NCI-H1092 treated with DMSO at 0.1 percent for 48 hours (cell line): Measurements from ENCODE around the gene TRIM17.
A peak's percentile ranks its signal among the peaks of the same experiment; 100 is the strongest.

Source experiments
- DNase-seq: peaks from one replicate; lab custom pipeline; 2025; lab: John Stamatoyannopoulos, UW

The TRIM17 gene

GRCh38 chr1:228378090-228378872, 38.4 kb downstream of the TRIM17 start:
- DNase-seq, result peak; percentile 56

GRCh38 chr1:228377664-228378089, 39.0 kb downstream of the TRIM17 start:
- DNase-seq, result no peak

- no peak for DNase-seq
Observed at GRCh38 chr1:228376651-228377631, 39.7 kb downstream of the TRIM17 start.

GRCh38 chr1:228376262-228376628, 40.4 kb downstream of the TRIM17 start:
- no peak for DNase-seq

GRCh38 chr1:228375578-228376261, 40.9 kb downstream of the TRIM17 start:
- DNase-seq, result no peak

GRCh38 chr1:228374711-228375577, 41.7 kb downstream of the TRIM17 start:
- no peak for DNase-seq

GRCh38 chr1:228373681-228374571, 42.7 kb downstream of the TRIM17 start:
- no peak for DNase-seq

GRCh38 chr1:228373004-228373680, 43.5 kb downstream of the TRIM17 start:
- no peak for DNase-seq

- DNase-seq, result no peak
Observed at GRCh38 chr1:228372183-228373003, 44.3 kb downstream of the TRIM17 start.

GRCh38 chr1:228371741-228372182, 44.9 kb downstream of the TRIM17 start:
- DNase-seq, result no peak

GRCh38 chr1:228370941-228371740, 45.5 kb downstream of the TRIM17 start:
- DNase-seq, result peak; percentile 35

- DNase-seq, result no peak
Observed at GRCh38 chr1:228370439-228370940, 46.2 kb downstream of the TRIM17 start.

- no peak for DNase-seq
Observed at GRCh38 chr1:228369608-228370438, 46.8 kb downstream of the TRIM17 start.

- no peak for DNase-seq
Observed at GRCh38 chr1:228368801-228369607, 47.7 kb downstream of the TRIM17 start.

GRCh38 chr1:228367798-228368791, 48.6 kb downstream of the TRIM17 start:
- DNase-seq, result no peak
